ENCODE data around the gene VPS8.

Gene VPS8

DNA sequence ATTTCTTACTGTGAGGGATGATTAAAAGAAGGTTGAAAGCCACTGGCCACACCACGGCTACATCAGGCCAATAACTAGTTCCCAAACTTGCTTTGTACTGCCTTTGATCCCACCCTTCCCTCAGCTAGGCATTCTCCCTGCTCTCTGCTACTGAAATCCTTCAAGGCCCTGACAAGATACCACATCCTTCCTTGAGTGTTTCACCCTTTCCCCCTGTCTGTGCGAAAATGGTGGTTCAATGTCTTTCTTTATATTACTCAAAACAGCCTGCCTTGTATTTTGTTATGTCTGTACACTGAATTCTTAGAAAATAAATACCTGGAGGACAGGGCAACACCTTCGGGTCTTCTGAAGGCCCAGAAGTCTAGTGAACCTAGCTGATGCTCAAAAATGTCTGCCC lies 932 bp upstream of the VPS8 start:
- DNase-seq (ENCODE audit: low read depth, low spot score), result no peak

GRCh38 chr3:184811663-184811998 lies 335 bp upstream of the VPS8 start:
- no peak for DNase-seq (ENCODE audit: low read depth, low spot score)

GRCh38 chr3:184812662-184813042 lies 686 bp downstream of the VPS8 start:
- peak; percentile 1 for DNase-seq (ENCODE audit: low read depth, low spot score)

DNA sequence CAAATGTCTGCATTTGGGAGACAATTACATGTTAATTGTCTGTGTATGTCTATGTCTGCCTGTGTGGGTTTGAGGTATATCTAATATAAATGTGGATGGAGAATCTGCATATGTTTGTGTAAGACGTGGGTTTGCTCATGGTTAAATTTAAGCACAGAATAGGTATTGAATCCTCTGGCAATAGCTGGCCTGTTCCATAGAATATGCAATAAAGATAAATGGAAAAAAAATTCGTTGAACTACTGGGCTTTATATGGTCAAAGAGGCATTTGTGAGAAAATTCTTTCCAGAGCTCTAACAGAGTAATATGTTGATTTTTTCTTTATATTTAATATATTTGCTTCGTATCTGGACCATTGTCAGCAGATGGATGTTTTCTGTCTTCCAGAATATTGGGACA lies 1.4 kb downstream of the VPS8 start:
- no peak for DNase-seq (ENCODE audit: low read depth, low spot score)

DNA sequence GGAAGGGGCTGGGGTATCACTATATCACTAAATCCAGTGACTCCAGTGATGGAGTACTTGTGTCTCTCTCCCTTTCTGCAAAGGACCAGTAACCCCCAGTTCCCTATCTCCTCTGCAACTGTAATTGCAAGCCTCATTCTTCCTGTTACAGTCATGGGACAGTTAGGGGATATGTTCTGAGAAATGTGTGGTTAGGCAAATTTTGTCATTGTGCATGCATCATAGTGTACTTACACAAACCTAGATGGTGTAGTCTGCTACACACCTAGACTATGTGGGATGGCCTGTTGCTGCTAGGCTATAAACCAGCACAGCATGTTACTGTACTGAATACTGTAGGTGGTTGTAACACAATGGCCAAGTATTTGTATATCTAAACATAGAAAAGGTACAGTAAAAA lies 2.2 kb downstream of the VPS8 start:
- DNase-seq (ENCODE audit: low read depth, low spot score), result no peak

GRCh38 chr3:184815046-184815930 lies 3.3 kb downstream of the VPS8 start:
- DNase-seq (ENCODE audit: low read depth, low spot score), result no peak

GRCh38 chr3:184816614-184817013 lies 4.6 kb downstream of the VPS8 start:
- DNase-seq (ENCODE audit: low read depth, low spot score), result no peak

DNA sequence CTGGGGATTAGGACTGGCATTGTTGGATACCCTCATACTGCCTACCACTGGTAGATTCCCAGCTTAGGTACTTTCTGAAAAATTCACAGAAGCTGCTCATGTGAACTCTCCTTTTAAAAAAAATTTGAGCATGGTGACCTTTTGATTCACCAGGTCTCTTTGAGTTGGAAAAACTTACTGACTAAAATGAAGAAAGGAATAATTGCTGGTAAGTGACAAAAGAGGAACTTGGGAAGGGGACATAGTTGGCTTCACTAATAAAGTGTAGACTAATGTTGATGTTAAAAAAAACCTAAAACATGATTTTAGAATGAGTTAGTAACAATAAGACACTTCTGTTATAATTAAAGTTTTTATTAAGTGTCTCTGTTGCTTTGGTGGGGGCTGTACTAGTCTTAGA lies 8.6 kb downstream of the VPS8 start:
- no peak for DNase-seq (ENCODE audit: low read depth, low spot score)

- DNase-seq (ENCODE audit: low read depth, low spot score), result no peak
Observed at GRCh38 chr3:184821034-184821433, 9.1 kb downstream of the VPS8 start.

- no peak for DNase-seq (ENCODE audit: low read depth, low spot score)
Observed at GRCh38 chr3:184822081-184822480, 10.1 kb downstream of the VPS8 start.

- no peak for DNase-seq (ENCODE audit: low read depth, low spot score)
Observed at GRCh38 chr3:184822654-184823053, 10.7 kb downstream of the VPS8 start.

GRCh38 chr3:184823990-184824389 lies 12.0 kb downstream of the VPS8 start:
- no peak for DNase-seq (ENCODE audit: low read depth, low spot score)

DNA sequence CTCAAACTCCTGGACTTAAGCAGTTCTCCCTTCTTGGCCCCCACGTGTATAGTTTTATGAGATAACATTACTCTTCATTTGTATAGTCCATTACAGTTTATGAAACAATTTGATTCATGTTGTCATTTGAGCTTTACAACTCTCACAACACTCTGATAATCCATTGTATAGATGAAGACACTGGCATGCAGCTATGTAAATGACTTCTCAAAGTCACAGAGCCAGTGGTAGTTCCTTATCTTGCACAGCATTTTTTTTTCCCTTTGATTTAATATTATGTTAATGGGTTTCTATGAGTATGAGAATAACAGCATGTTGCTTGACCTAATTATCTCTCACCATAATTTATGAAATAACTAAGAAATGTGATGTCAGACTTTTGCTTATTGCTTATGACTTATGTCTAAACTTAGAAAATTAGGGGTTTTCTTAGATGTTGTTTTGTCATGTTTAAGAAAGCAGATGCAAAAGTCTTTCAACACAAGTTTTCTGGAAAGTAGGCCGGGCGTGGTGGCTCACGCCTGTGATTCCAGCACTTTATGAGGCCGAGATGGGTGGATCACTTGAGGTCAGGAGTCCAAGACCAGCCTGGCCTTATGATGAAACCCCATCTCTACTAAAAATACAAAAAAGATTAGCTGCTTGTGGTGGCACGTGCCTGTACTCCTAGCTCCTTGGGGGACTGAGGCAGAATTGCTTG lies 13.3 kb downstream of the VPS8 start:
- DNase-seq (ENCODE audit: low read depth, low spot score), result no peak

DNA sequence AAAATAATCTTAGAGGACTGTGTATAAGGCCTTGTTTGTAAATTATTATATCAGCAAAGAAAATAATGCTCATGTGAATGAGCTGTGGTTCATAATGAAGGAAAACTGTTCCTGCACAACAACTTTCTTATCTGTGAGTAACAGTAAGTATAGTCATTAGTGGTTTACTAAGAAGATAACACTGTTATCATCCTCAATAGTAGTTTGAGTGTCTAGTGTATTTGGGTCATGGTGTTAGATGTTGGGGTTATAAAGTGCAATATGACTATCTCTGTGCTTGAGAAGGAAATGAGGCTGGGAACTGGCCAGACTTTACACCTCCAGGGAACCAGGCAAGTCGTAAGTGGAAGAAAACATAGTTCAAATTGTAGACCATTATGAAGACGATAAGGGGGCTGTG lies 15.6 kb downstream of the VPS8 start:
- no peak for DNase-seq (ENCODE audit: low read depth, low spot score)

- DNase-seq (ENCODE audit: low read depth, low spot score), result no peak
Observed at GRCh38 chr3:184832044-184832443, 20.1 kb downstream of the VPS8 start.

GRCh38 chr3:184832903-184833302 lies 20.9 kb downstream of the VPS8 start:
- no peak for DNase-seq (ENCODE audit: low read depth, low spot score)

GRCh38 chr3:184836090-184836822 lies 24.3 kb downstream of the VPS8 start:
- DNase-seq (ENCODE audit: low read depth, low spot score), result no peak

- DNase-seq (ENCODE audit: low read depth, low spot score), result no peak
Observed at GRCh38 chr3:184842433-184842832, 30.5 kb downstream of the VPS8 start.

DNA sequence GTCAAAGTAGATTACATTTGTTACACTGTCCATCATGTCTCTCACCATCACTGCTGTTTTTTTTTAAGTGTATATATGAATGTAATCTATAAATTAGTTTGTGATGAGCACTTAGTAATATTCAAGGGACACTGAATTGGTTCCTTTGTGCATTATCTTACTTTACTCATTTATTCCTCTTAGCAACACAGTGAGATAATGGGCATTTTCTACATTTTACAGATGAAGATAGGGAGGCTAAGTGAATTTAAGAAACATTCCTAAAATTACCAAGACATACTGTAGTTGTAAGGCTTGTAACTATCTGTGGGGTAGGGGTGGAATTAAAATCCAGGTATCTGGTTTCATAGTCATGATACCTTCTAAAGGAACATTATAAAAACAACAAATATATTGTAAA lies 33.9 kb downstream of the VPS8 start:
- DNase-seq (ENCODE audit: low read depth, low spot score), result no peak

DNA sequence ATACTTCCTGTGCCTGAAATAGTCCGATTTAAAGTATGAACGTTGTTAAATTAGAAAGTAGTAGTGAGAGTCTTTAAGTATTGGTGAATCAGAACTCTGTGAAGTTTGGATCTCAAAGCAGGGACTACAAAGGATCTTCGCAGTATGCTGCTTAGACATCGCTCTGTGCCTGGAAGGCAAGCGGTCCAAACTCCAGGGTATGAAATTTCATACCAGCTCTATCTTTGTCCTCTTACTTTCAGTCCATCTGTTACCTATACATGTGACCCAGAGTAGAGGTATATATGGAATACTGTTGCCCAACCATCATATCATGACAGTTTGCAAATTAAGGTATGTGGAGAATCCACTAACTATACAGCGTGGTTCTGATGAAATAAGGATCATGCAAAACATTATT lies 34.5 kb downstream of the VPS8 start:
- DNase-seq (ENCODE audit: low read depth, low spot score), result no peak

DNA sequence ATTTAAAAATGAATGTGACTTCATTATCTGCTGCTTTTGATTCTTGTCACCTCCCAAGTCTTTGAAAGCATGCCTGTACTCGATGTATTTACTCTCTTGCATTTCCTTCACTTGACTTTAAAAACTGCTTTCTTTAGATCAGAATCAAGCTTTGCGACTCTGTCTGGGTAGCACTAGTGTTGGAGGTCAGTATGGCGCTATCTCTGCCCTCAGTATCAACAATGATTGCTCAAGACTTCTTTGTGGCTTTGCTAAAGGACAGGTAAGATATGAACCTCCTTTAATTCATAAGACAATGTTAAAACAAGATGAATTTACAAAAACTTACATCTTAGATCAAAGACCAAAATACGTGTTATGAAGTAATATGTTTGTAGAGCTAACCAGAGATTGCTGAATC lies 37.0 kb downstream of the VPS8 start:
- DNase-seq (ENCODE audit: low read depth, low spot score), result no peak

DNA sequence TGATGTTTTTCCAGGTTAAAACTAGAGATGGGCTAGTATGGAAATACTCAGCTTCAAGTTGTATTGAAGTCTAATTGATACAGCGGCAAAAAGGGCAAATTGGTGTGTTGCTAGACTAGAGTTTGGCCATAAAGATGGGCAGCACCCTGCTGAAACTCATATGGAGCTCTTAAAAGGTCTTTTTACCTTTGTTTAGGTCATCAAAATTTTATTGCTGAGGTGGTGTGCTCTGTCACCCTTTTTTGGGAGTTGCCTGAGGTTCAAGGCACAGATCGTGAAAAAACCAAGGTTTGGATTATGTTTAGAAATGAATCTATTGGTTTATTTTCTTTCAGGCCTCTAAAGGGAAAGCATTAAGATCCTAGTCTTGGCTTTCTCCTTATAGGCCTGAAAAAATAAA lies 38.2 kb downstream of the VPS8 start:
- no peak for DNase-seq (ENCODE audit: low read depth, low spot score)

DNA sequence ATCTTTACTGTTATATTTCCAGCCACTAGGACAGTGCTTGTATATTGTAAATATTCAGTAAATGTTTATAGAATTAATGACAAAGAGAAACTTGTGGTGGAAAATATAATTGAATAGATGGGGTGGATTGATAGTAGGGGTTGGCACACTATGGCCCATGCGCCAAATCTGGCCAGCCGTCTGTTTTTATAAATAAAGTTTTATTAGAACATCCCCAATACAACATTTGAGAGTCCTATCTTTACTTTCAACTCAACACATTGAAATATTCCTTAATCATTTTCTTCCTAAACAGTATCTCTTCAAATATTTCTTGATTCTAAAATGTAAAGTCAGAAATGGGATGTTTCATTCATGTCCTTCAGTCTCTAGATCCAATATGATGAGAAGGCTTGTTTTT lies 45.1 kb downstream of the VPS8 start:
- DNase-seq (ENCODE audit: low read depth, low spot score), result no peak

Measured in activated CD4-positive, CD25-positive, alpha-beta regulatory T cell treated with anti-CD3 and anti-CD28 coated beads, Interleukin-2, amount 50 U/mL, for 16 hours (primary cell).